ENCODE results near the gene AGXT.

AGXT gene

GRCh38 chr2:240832205-240832727 is 36.4 kb upstream of the AGXT start:
- no peak overlapping the region for H3K27ac ChIP-seq (replicated peaks)
- DNase-seq (ENCODE audit: low read depth in 1 of 2, low spot score in 1 of 2) = peak; percentile 69 to 82
- H3K27me3 ChIP-seq (ENCODE audit: insufficient read depth, poor library complexity, severe bottlenecking) = peaks cover 21% of the 10 kb centered on the region
- H3K4me3 ChIP-seq (replicated peaks; ENCODE audit: insufficient read depth, low read length) = no peak overlapping the region
- TF ChIP-seq CTCF (IDR thresholded peaks at IDR 0.05; ENCODE audit: insufficient read depth, low read length) (no peak), REST (IDR thresholded peaks at IDR 0.05; ENCODE audit: insufficient replicate concordance, low read depth) (no peak)

GRCh38 chr2:240832921-240833494 is 35.6 kb upstream of the AGXT start:
- Histone ChIP-seq H3K27me3 (ENCODE audit: insufficient read depth, poor library complexity, severe bottlenecking) (peaks cover 19% of the 10 kb centered on the region), H3K4me3 (replicated peaks; ENCODE audit: insufficient read depth, low read length) (no peak overlapping the region), H3K27ac (replicated peaks) (no peak overlapping the region)
- no peak for DNase-seq (ENCODE audit: low read depth in 1 of 2, low spot score in 1 of 2)
- TF ChIP-seq REST (IDR thresholded peaks at IDR 0.05; ENCODE audit: insufficient replicate concordance, low read depth) = no peak
- no peak for TF ChIP-seq POLR2AphosphoS5 (IDR thresholded peaks at IDR 0.05; ENCODE audit: low read depth)
- no peak for TF ChIP-seq SPI1 (IDR thresholded peaks at IDR 0.05; ENCODE audit: borderline replicate concordance, low read depth)
- TF ChIP-seq CTCF (IDR thresholded peaks at IDR 0.05; ENCODE audit: insufficient read depth, low read length) = no peak
- TF ChIP-seq GABPA (IDR thresholded peaks at IDR 0.05; ENCODE audit: low read depth) = no peak

GRCh38 chr2:240833724-240834285 is 34.8 kb upstream of the AGXT start:
- TF ChIP-seq CTCF (IDR thresholded peaks at IDR 0.05; ENCODE audit: insufficient read depth, low read length) = no peak
- no peak for TF ChIP-seq SPI1 (IDR thresholded peaks at IDR 0.05; ENCODE audit: borderline replicate concordance, low read depth)
- no peak for TF ChIP-seq POLR2AphosphoS5 (IDR thresholded peaks at IDR 0.05; ENCODE audit: low read depth)
- no peak for TF ChIP-seq GABPA (IDR thresholded peaks at IDR 0.05; ENCODE audit: low read depth)
- no peak for TF ChIP-seq REST (IDR thresholded peaks at IDR 0.05; ENCODE audit: insufficient replicate concordance, low read depth)
- Histone ChIP-seq H3K4me3 (replicated peaks; ENCODE audit: insufficient read depth, low read length) (no peak overlapping the region), H3K27ac (replicated peaks) (no peak overlapping the region), H3K27me3 (ENCODE audit: insufficient read depth, poor library complexity, severe bottlenecking) (peaks cover 13% of the 10 kb centered on the region)
- DNase-seq (ENCODE audit: low read depth in 1 of 2, low spot score in 1 of 2) = no peak
